ENCODE data around the gene ACBD6. TPM values are rescaled to one million over a fixed set of nuclear protein-coding genes. Genes with fewer than 3 reads are reported as not detected.

ACBD6 gene
- total RNA-seq, 1 experiment from 2014 or later: 63.7 TPM

DNA sequence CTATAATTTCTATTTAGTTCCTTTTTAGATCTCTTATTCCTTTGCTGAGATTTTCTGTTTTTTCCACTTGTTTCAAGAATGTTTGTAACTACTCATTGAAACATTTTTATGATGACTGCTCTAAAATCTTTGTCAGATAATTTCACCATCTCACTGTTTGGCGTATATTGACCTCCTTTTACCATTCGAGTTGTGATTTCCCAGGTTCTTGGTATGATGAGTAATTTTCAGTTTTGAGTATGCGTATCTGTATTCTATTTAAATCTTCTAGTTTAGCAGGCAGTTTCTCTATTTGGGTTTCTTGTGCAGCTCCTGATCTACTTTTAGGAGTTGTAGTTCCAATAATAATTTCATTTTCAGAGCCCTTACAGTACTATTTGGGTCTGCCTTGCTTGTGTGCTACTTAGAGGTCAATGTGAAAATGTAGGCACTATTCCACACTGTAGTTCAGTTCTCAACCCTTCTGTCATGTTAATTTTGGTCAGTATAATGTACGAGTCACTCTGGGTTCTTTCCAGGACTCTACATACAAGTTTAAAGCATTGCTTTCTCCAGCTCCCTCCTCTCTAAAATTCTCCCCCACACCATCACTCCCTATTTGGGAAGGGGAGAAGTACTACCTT lies 115.5 kb downstream of the ACBD6 start:
- POLR2A ChIA-PET (ENCODE audit: low non-redundant PET): no interaction called here
- no TSS peak for BruUV-seq (replicated peaks)
- CTCF ChIA-PET: no interaction called here

DNA sequence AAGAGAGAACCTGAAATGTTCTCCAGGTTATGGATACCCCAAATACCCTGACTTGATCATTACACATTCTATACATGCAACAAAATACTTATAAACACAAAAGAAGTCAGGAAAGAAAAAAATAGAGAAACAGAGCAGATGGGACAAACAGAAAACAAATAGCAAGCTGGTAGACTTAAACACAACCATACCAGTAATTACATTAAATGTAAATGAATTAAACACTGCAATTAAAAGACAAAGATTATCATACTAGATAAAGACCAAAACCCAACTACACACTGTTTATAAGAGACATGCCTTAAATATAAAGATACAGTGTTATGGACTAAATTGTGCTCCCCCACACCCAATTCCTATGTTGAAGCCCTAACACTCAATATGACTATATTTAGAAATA lies 117.2 kb downstream of the ACBD6 start:
- H3K4me3 ChIP-seq (ENCODE audit: low read depth, low read length, poor library complexity, severe bottlenecking): no peak overlapping the region
- H3K9me3 ChIP-seq (ENCODE audit: low read depth, low read length, poor library complexity, severe bottlenecking): peaks cover 17% of the 10 kb centered on the region
- no peak for DNase-seq (ENCODE audit: low spot score)
- no peak overlapping the region for H3K27ac ChIP-seq (ENCODE audit: low read depth, low read length, poor library complexity, severe bottlenecking)
- no peak for TF ChIP-seq EZH2 (IDR thresholded peaks at IDR 0.05; ENCODE audit: borderline replicate concordance, low read depth, low read length, poor library complexity, severe bottlenecking)
- TF ChIP-seq, protein P1, sequence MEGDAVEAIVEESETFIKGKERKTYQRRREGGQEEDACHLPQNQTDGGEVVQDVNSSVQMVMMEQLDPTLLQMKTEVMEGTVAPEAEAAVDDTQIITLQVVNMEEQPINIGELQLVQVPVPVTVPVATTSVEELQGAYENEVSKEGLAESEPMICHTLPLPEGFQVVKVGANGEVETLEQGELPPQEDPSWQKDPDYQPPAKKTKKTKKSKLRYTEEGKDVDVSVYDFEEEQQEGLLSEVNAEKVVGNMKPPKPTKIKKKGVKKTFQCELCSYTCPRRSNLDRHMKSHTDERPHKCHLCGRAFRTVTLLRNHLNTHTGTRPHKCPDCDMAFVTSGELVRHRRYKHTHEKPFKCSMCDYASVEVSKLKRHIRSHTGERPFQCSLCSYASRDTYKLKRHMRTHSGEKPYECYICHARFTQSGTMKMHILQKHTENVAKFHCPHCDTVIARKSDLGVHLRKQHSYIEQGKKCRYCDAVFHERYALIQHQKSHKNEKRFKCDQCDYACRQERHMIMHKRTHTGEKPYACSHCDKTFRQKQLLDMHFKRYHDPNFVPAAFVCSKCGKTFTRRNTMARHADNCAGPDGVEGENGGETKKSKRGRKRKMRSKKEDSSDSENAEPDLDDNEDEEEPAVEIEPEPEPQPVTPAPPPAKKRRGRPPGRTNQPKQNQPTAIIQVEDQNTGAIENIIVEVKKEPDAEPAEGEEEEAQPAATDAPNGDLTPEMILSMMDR (conservative IDR thresholded peaks at IDR 0.05; ENCODE audit: low read depth, low read length): no peak
- ChIA-PET CTCF (no interaction called here), POLR2A (ENCODE audit: low non-redundant PET) (no interaction called here)
- no peaks in the 10 kb centered on the region for H3K4me1 ChIP-seq (ENCODE audit: insufficient read depth, low read length, poor library complexity, severe bottlenecking)
- peaks cover 4% of the 10 kb centered on the region for H3K36me3 ChIP-seq (ENCODE audit: insufficient read depth, low read length, poor library complexity, severe bottlenecking)
- no peaks in the 10 kb centered on the region for H3K27me3 ChIP-seq (replicated peaks; ENCODE audit: insufficient read depth, low read depth, low read length, poor library complexity)
- intact Hi-C loops (cut with micrococcal nuclease; ENCODE audit: unreplicated experiment): no loop called here
- no TSS peak for BruUV-seq (replicated peaks)

More for the DNA sequence above, 115.5 kb downstream of the ACBD6 start:
- TF ChIP-seq, protein P1 (conservative IDR thresholded peaks at IDR 0.05; ENCODE audit: low read depth, low read length): no peak
- no peak for TF ChIP-seq EZH2 (IDR thresholded peaks at IDR 0.05; ENCODE audit: borderline replicate concordance, low read depth, low read length, poor library complexity, severe bottlenecking)
- intact Hi-C loops (cut with micrococcal nuclease; ENCODE audit: unreplicated experiment): no loop called here
- peaks cover 12% of the 10 kb centered on the region for H3K9me3 ChIP-seq (ENCODE audit: low read depth, low read length, poor library complexity, severe bottlenecking)
- H3K27ac ChIP-seq (ENCODE audit: low read depth, low read length, poor library complexity, severe bottlenecking): no peak overlapping the region
- H3K4me3 ChIP-seq (ENCODE audit: low read depth, low read length, poor library complexity, severe bottlenecking): no peak overlapping the region
- DNase-seq (ENCODE audit: low spot score): no peak
- no peaks in the 10 kb centered on the region for H3K36me3 ChIP-seq (ENCODE audit: insufficient read depth, low read length, poor library complexity, severe bottlenecking)
- H3K4me1 ChIP-seq (ENCODE audit: insufficient read depth, low read length, poor library complexity, severe bottlenecking): no peaks in the 10 kb centered on the region
- no peaks in the 10 kb centered on the region for H3K27me3 ChIP-seq (replicated peaks; ENCODE audit: insufficient read depth, low read depth, low read length, poor library complexity)

DNA sequence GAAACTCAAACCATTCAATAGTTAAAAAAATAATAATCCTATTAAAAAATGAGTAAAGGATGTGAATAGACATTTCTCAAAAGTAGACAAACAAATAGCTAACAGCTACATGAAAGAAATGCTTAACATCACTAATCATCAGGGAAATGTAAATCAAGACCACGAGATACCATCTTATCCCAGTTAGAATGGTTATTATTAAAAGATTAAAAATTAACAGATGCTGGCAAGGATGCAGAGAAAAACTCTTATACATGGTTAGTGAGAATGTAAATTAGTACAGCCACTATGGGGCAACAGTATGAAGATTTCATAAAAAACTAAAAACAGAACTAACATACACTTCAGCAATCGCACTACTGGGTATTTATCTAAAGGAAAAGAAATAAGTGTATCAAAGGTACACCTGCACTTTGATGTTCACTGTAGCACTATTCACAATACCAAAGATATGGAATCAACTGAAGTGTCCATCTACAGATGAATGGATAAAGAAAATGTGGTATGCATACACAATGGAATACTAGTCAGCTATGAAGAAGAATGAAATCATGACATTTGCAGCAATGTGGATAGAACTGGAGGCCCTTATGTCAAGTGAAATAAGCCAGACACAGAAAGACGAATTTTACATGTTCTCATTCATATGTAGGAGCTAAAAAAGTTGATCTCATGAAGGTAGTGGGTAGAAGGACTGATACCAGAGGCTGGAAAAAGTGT lies 117.9 kb downstream of the ACBD6 start:
- Histone ChIP-seq H3K4me3 (ENCODE audit: low read depth, low read length, poor library complexity, severe bottlenecking) (no peak overlapping the region), H3K36me3 (ENCODE audit: insufficient read depth, low read length, poor library complexity, severe bottlenecking) (peaks cover 6% of the 10 kb centered on the region), H3K4me1 (ENCODE audit: insufficient read depth, low read length, poor library complexity, severe bottlenecking) (no peaks in the 10 kb centered on the region), H3K27ac (ENCODE audit: low read depth, low read length, poor library complexity, severe bottlenecking) (no peak overlapping the region), H3K27me3 (replicated peaks; ENCODE audit: insufficient read depth, low read depth, low read length, poor library complexity) (no peaks in the 10 kb centered on the region), H3K9me3 (ENCODE audit: low read depth, low read length, poor library complexity, severe bottlenecking) (peaks cover 24% of the 10 kb centered on the region)
- DNase-seq (ENCODE audit: low spot score): no peak
- TF ChIP-seq, protein P1 (conservative IDR thresholded peaks at IDR 0.05; ENCODE audit: low read depth, low read length): no peak
- no peak for TF ChIP-seq EZH2 (IDR thresholded peaks at IDR 0.05; ENCODE audit: borderline replicate concordance, low read depth, low read length, poor library complexity, severe bottlenecking)
- intact Hi-C loops (cut with micrococcal nuclease; ENCODE audit: unreplicated experiment): no loop called here
- CTCF ChIA-PET: no interaction called here
- no TSS peak for BruUV-seq (replicated peaks)
- POLR2A ChIA-PET (ENCODE audit: low non-redundant PET): no interaction called here
